ENCODE data around the gene GTPBP4. TPM values are rescaled to one million over a fixed set of nuclear protein-coding genes. Genes with fewer than 3 reads are reported as not detected.

The GTPBP4 gene
- total and polyA plus RNA-seq, 2 donors, result 27.4 to 28.4 TPM

Other genes starting within 250 kb of the GTPBP4 start
- gene LARP4B, start 56.7 kb upstream of the GTPBP4 start, total RNA-seq, result 28.4 TPM
- 19.1 TPM for gene LARP4B, start 56.7 kb upstream of the GTPBP4 start, polyA plus RNA-seq
- gene IDI2, start 37.4 kb downstream of the GTPBP4 start, total RNA-seq, result not detected
- not detected for gene IDI2, start 37.4 kb downstream of the GTPBP4 start, polyA plus RNA-seq
- 86.0 TPM for gene IDI1, start 60.7 kb downstream of the GTPBP4 start, total RNA-seq
- 31.4 TPM for gene IDI1, start 60.7 kb downstream of the GTPBP4 start, polyA plus RNA-seq
- 12.2 TPM for gene WDR37, start 68.0 kb downstream of the GTPBP4 start, total RNA-seq
- 8.9 TPM for gene WDR37, start 68.0 kb downstream of the GTPBP4 start, polyA plus RNA-seq